H1 (cell line): ENCODE data around the gene HMCN1. TPM values are rescaled to one million over a fixed set of nuclear protein-coding genes. Genes with fewer than 3 reads are reported as not detected.

Experiments used
- CTCF ChIA-PET: fragments of 300-600 bp; sonication (Branson Sonifier 250); formaldehyde crosslinking; loops from one replicate; lab custom pipeline; 2021; ENCODE audit not compliant: partially characterized antibody; lab: Charles Lee
- POLR2A ChIA-PET: fragments of 300-600 bp; sonication (Branson Sonifier 250); formaldehyde crosslinking; loops from one replicate; lab custom pipeline; 2021; ENCODE audit warnings: inconsistent platforms; ENCODE audit not compliant: partially characterized antibody; lab: Charles Lee
- DNase-seq, 2 experiments: peaks; one replicate each; pipeline versions ENCODE4 v3.0.0 to v3.0.0-alpha.2; 2010 to 2022; ENCODE audit warnings: low spot score in 2 of 2, low read depth in 1 of 2, mixed read lengths in 1 of 2
- FAIRE-seq: peaks from 2 replicates; lab custom pipeline; 2011; peaks lifted over from hg19 to GRCh38; lab: Jason Lieb, UNC
- H2AFZ ChIP-seq: 2 replicates; pipeline ENCODE4 v1.8.1; 2012; ENCODE audit warnings: low read length, inconsistent platforms
- H2AK5ac ChIP-seq: 2 replicates; pipeline ENCODE4 v1.6.1; 2013; ENCODE audit warnings: low read depth, low read length
- H2BK120ac ChIP-seq: replicated peaks from 2 replicates; pipeline ENCODE3; 2013; ENCODE audit warnings: low read depth, low read length, inconsistent platforms
- H2BK12ac ChIP-seq: 2 replicates; pipeline ENCODE4 v1.6.1; 2013; ENCODE audit warnings: low read depth, low read length
- H2BK15ac ChIP-seq: 2 replicates; pipeline ENCODE4 v1.6.1; 2013; ENCODE audit warnings: low read length
- H2BK20ac ChIP-seq: 2 replicates; pipeline ENCODE4 v1.6.1; 2013; ENCODE audit warnings: low read length
- H2BK5ac ChIP-seq: 2 replicates; pipeline ENCODE4 v1.6.1; 2013; ENCODE audit warnings: low read depth, low read length
- H3K14ac ChIP-seq: 2 replicates; pipeline ENCODE4 v1.6.1; 2013; ENCODE audit warnings: inconsistent platforms; ENCODE audit not compliant: insufficient read length
- H3K18ac ChIP-seq: 2 replicates; pipeline ENCODE4 v1.6.1; 2013; ENCODE audit warnings: low read length; ENCODE audit errors: extremely low read depth
- H3K23ac ChIP-seq: 2 replicates; pipeline ENCODE4 v1.6.1; 2013; ENCODE audit warnings: inconsistent platforms; ENCODE audit not compliant: insufficient read length
- H3K23me2 ChIP-seq: 2 replicates; pipeline ENCODE4 v1.6.1; 2013; ENCODE audit warnings: low read depth, low read length
- H3K27ac ChIP-seq: 2 replicates; pipeline ENCODE4 v1.6.1; 2011; ENCODE audit warnings: low read depth, low read length, inconsistent platforms
- H3K27me3 ChIP-seq, 4 experiments: replicated peaks in 1 of 4; 1 replicate in 1 of 4; 2 replicates in 3 of 4; pipeline versions ENCODE4 v1.6.1 to v1.8.1; 2011 to 2013; ENCODE audit warnings: low read length in 3 of 4, mild to moderate bottlenecking in 3 of 4, inconsistent platforms in 2 of 4, mixed read lengths in 2 of 4, moderate library complexity in 1 of 4; ENCODE audit not compliant: control insufficient read depth in 3 of 4, insufficient read depth in 3 of 4; ENCODE audit errors: extremely low read depth in 1 of 4
- H3K36me3 ChIP-seq, 4 experiments: 2 replicates each; pipeline versions ENCODE4 v1.6.1 to v1.8.1; 2011 to 2013; ENCODE audit warnings: mild to moderate bottlenecking in 4 of 4, low read length in 3 of 4, moderate library complexity in 2 of 4, control low read depth in 1 of 4, inconsistent platforms in 1 of 4; ENCODE audit not compliant: insufficient read depth in 4 of 4, control insufficient read depth in 2 of 4
- H3K4ac ChIP-seq: replicated peaks from 2 replicates; pipeline ENCODE3; 2013; ENCODE audit warnings: low read length, low read depth, mixed read lengths, inconsistent platforms; ENCODE audit not compliant: insufficient read length
- H3K4me1 ChIP-seq, 4 experiments: replicated peaks in 1 of 4; 1 replicate in 1 of 4; 2 replicates in 3 of 4; pipeline versions ENCODE4 v1.6.1 to v1.8.1; 2011 to 2013; ENCODE audit warnings: low read length in 3 of 4, inconsistent platforms in 2 of 4, mixed read lengths in 1 of 4; ENCODE audit not compliant: insufficient read depth in 4 of 4, control insufficient read depth in 3 of 4
- H3K4me2 ChIP-seq, 2 experiments: 2 replicates each; pipeline versions ENCODE4 v1.6.1 to v1.8.1; 2011 to 2013; ENCODE audit warnings: low read depth in 2 of 2, low read length in 2 of 2, control low read depth in 1 of 2, inconsistent platforms in 1 of 2, mild to moderate bottlenecking in 1 of 2; ENCODE audit not compliant: insufficient read depth in 1 of 2
- H3K4me3 ChIP-seq, 4 experiments: fragments of 200-600, 300-600 bp in 1 of 4; sonication (generic), shearing (Covaris generic), sonication (Bioruptor Twin) in 1 of 4; 2 replicates each; pipeline versions ENCODE4 v1.5.1 to v1.8.1; 2011 to 2016; ENCODE audit warnings: low read length in 4 of 4, low read depth in 3 of 4, control low read depth in 2 of 4, inconsistent platforms in 2 of 4, mild to moderate bottlenecking in 2 of 4, mixed read lengths in 1 of 4, moderate library complexity in 1 of 4; ENCODE audit not compliant: insufficient read depth in 2 of 4; ENCODE audit errors: extremely low read depth in 1 of 4
- H3K56ac ChIP-seq: replicated peaks from 2 replicates; pipeline ENCODE3; 2013; ENCODE audit warnings: low read depth, mild to moderate bottlenecking, mixed read lengths, low read length, inconsistent platforms; ENCODE audit not compliant: insufficient read length
- H3K79me1 ChIP-seq: 2 replicates; pipeline ENCODE4 v1.6.1; 2013; ENCODE audit warnings: low read depth, low read length, control low read depth
- H3K79me2 ChIP-seq, 2 experiments: 2 replicates each; pipeline versions ENCODE4 v1.6.1 to v1.8.1; 2012 to 2013; ENCODE audit warnings: low read length in 2 of 2, mild to moderate bottlenecking in 2 of 2, inconsistent platforms in 1 of 2; ENCODE audit not compliant: insufficient read depth in 2 of 2, control insufficient read depth in 1 of 2
- H3K9ac ChIP-seq, 4 experiments: replicated peaks in 1 of 4; 1 replicate in 1 of 4; 2 replicates in 3 of 4; pipeline versions ENCODE4 v1.6.1 to v1.8.1; 2011 to 2013; ENCODE audit warnings: low read depth in 3 of 4, low read length in 3 of 4, control low read depth in 2 of 4, mild to moderate bottlenecking in 2 of 4, moderate library complexity in 2 of 4, inconsistent platforms in 1 of 4; ENCODE audit errors: extremely low read depth in 1 of 4
- H3K9me3 ChIP-seq, 2 experiments: 2 replicates each; pipeline versions ENCODE4 v1.6.1 to v1.8.1; 2012 to 2013; ENCODE audit warnings: mild to moderate bottlenecking in 2 of 2, moderate library complexity in 2 of 2, control low read depth in 1 of 2, inconsistent platforms in 1 of 2, low read depth in 1 of 2, low read length in 1 of 2, mixed read lengths in 1 of 2; ENCODE audit not compliant: insufficient read depth in 2 of 2
- H4K20me1 ChIP-seq, 2 experiments: replicated peaks in 1 of 2; 2 replicates each; pipeline versions ENCODE3 to v1.8.1; 2011 to 2013; ENCODE audit warnings: inconsistent platforms in 2 of 2, low read length in 2 of 2, mild to moderate bottlenecking in 1 of 2; ENCODE audit not compliant: insufficient read depth in 2 of 2, control insufficient read depth in 1 of 2
- H4K5ac ChIP-seq: 2 replicates; pipeline ENCODE4 v1.6.1; 2013; ENCODE audit warnings: low read length, low read depth, mixed read lengths, inconsistent platforms; ENCODE audit not compliant: insufficient read length
- H4K8ac ChIP-seq: 2 replicates; pipeline ENCODE4 v1.8.0; 2013; ENCODE audit warnings: mild to moderate bottlenecking, moderate library complexity, low read length, inconsistent platforms; ENCODE audit not compliant: insufficient read depth; ENCODE audit errors: extremely low read depth
- H4K91ac ChIP-seq: replicated peaks from 2 replicates; pipeline ENCODE3; 2013; ENCODE audit warnings: low read length, mixed read lengths, inconsistent platforms; ENCODE audit not compliant: insufficient read length
- CREB1 ChIP-seq: IDR thresholded peaks from 2 replicates; pipeline ENCODE4 v1.6.1; 2012; ENCODE audit warnings: inconsistent platforms
- KDM1A ChIP-seq: fragments of 200-600, 300-600 bp; sonication (generic); IDR thresholded peaks from 2 replicates; pipeline ENCODE4 v1.7.1; 2016; ENCODE audit warnings: mild to moderate bottlenecking, low read length, borderline replicate concordance
- KDM4A ChIP-seq: IDR thresholded peaks from one replicate; pipeline ENCODE4 v1.7.1; 2012; ENCODE audit warnings: low read depth, mild to moderate bottlenecking, moderate library complexity, low read length, inconsistent platforms; ENCODE audit not compliant: severe bottlenecking
- MAFK ChIP-seq: IDR thresholded peaks from 2 replicates; pipeline ENCODE4 v1.6.1; 2012; ENCODE audit warnings: low read depth, mild to moderate bottlenecking, improper control_type of control experiment, low read length
- NANOG ChIP-seq: IDR thresholded peaks from 2 replicates; pipeline ENCODE4 v1.6.1; 2011; ENCODE audit warnings: low read length, low read depth, mild to moderate bottlenecking, inconsistent platforms; ENCODE audit not compliant: insufficient read depth, poor library complexity, severe bottlenecking
- NRF1 ChIP-seq: IDR thresholded peaks from 2 replicates; pipeline ENCODE4 v1.6.1; 2011; ENCODE audit warnings: mild to moderate bottlenecking, low read depth, low read length, improper control_type of control experiment
- PHF8 ChIP-seq: fragments of 200-600 bp; sonication (generic); conservative IDR thresholded peaks from 2 replicates; pipeline ENCODE4 v1.7.1; 2012; ENCODE audit warnings: low read depth, mild to moderate bottlenecking, inconsistent platforms, low read length, moderate library complexity
- POLR2AphosphoS5 ChIP-seq: IDR thresholded peaks from 2 replicates; pipeline ENCODE4 v1.6.1; 2011; ENCODE audit warnings: low read depth, low read length
- RAD21 ChIP-seq, 2 experiments: IDR thresholded peaks in 1 of 2; conservative IDR thresholded peaks in 1 of 2; 2 replicates each; pipeline ENCODE4 v1.6.1; 2011; ENCODE audit warnings: low read depth in 2 of 2, low read length in 2 of 2, improper control_type of control experiment in 1 of 2, inconsistent platforms in 1 of 2, mild to moderate bottlenecking in 1 of 2, moderate library complexity in 1 of 2
- RBBP5 ChIP-seq: IDR thresholded peaks from 2 replicates; pipeline ENCODE4 v1.7.1; 2012; ENCODE audit warnings: low read depth, mild to moderate bottlenecking, inconsistent platforms, low read length, moderate library complexity, borderline replicate concordance
- RFX5 ChIP-seq: IDR thresholded peaks from 2 replicates; pipeline ENCODE4 v1.6.1; 2011; ENCODE audit warnings: low read depth, low read length, improper control_type of control experiment, borderline replicate concordance
- RXRA ChIP-seq: IDR thresholded peaks from 2 replicates; pipeline ENCODE4 v1.6.1; 2011; ENCODE audit warnings: low read depth, mild to moderate bottlenecking, low read length, moderate library complexity; ENCODE audit not compliant: insufficient read depth
- SIX5 ChIP-seq: IDR thresholded peaks from 2 replicates; pipeline ENCODE4 v1.6.1; 2011; ENCODE audit warnings: mild to moderate bottlenecking, low read depth, low read length
- SP2 ChIP-seq: IDR thresholded peaks from 2 replicates; pipeline ENCODE4 v1.6.1; 2012; ENCODE audit warnings: mild to moderate bottlenecking, low read length, inconsistent platforms
- SUZ12 ChIP-seq: fragments of 200-600 bp; sonication (generic); IDR thresholded peaks from 2 replicates; pipeline ENCODE4 v1.6.1; 2012; ENCODE audit warnings: mild to moderate bottlenecking, inconsistent platforms, low read length, moderate library complexity, mixed read lengths
- TBP ChIP-seq: IDR thresholded peaks from 2 replicates; pipeline ENCODE4 v1.6.1; 2011; ENCODE audit warnings: low read depth, low read length, improper control_type of control experiment
- polyA plus RNA-seq, 7 experiments: library from polyadenylated mRNA; depleted of rRNA in 3 of 7; stranded (reverse) in 5 of 7; unstranded in 2 of 7; fragments of >200 nt in 5 of 7; fragments of 200-250 nt in 2 of 7; gene quantifications; 1 replicate in 5 of 7; 2 replicates in 1 of 7; 4 replicates in 1 of 7; pipeline versions ENCODE4 v1.2.1 to v1.2.3, GENCODE V29; 2011 to 2013; ENCODE audit warnings: missing spikeins in 2 of 7, mixed read lengths in 2 of 7
- total RNA-seq: library from RNA; stranded (reverse); fragmentation: NEBNext Ultra II Directional; extraction: Animal tissue kit (Norgen Biotek cat#: 25700); gene quantifications from 2 replicates; pipeline ENCODE4 v1.2.1, GENCODE V29; 2021

Gene HMCN1
- total and polyA plus RNA-seq, 2 of the 8 experiments (the other 6 are each of a cell fraction or from before 2014, with no cell fraction given): 13.8 to 14.6 TPM

DNA sequence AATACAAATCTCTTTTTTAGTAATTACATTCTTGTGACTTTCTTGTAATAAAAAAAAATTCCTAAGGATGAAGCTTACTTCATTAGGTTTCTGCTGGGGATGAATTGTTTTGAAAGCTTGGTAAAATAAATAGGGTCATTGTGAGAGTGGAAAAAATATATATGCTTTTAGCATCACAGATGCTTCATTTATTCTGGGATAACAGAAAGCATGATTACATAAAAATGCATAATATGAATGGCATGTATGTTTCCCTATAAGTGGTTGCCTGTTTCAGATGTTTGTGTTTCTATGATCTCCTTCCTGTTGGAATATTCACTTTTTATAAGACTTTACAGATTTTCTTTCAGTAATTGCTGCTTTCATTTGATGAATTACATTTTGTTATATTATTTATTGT lies 42.3 kb downstream of the HMCN1 start:
- Histone ChIP-seq H3K18ac (no peak overlapping the region), H3K23me2 (peaks cover 2% of the 10 kb centered on the region; the same call in 1 of the 2 replicates), H3K9ac (no peak overlapping the region), H4K8ac (no peak overlapping the region), H3K4me3 (no peak overlapping the region), H3K79me1 (no peaks in the 10 kb centered on the region), H2AFZ (no peak overlapping the region), H2BK12ac (no peak overlapping the region), H2BK120ac (no peak overlapping the region), H2BK20ac (no peak overlapping the region), H4K20me1 (no peaks in the 10 kb centered on the region), H3K36me3 (no peaks in the 10 kb centered on the region), H3K14ac (no peak overlapping the region), H3K4me2 (no peak overlapping the region), H4K5ac (no peak overlapping the region), H3K4me1 (peaks cover 0 to 8% (median 2%) of the 10 kb centered on the region in 4 experiments; a peak in 3 of 7 replicates), H2BK5ac (no peak overlapping the region), H4K91ac (no peak overlapping the region), H3K56ac (no peak overlapping the region), H3K27ac (no peak overlapping the region), H3K9me3 (no peaks in the 10 kb centered on the region), H2AK5ac (no peak overlapping the region), H3K4ac (no peak overlapping the region), H3K27me3 (no peaks in the 10 kb centered on the region), H3K23ac (no peak overlapping the region), H2BK15ac (no peak overlapping the region), H3K79me2 (no peaks in the 10 kb centered on the region)
- ChIA-PET CTCF (interaction anchor here (0.7 to 1.3 kb wide), 3 partner anchors 34 to 181 kb away, joined by 3 to 5 read pairs (median 5); no protein-coding TSS in a partner anchor), POLR2A (no interaction called here)
- DNase-seq: no peak
- FAIRE-seq: no peak
- no peak for TF ChIP-seq POLR2AphosphoS5
- TF ChIP-seq SUZ12: no peak
- no peak for TF ChIP-seq KDM4A
- no peak for TF ChIP-seq SIX5
- no peak for TF ChIP-seq KDM1A
- TF ChIP-seq RAD21 (IDR thresholded peaks at IDR 0.05 in 1 of 2, conservative IDR thresholded peaks at IDR 0.05 in 1 of 2; ENCODE audit: low read depth in 2 of 2, low read length in 2 of 2): no peak
- TF ChIP-seq SP2: no peak
- no peak for TF ChIP-seq MAFK
- no peak for TF ChIP-seq NANOG
- no peak for TF ChIP-seq PHF8
- TF ChIP-seq RFX5: no peak
- no peak for TF ChIP-seq TBP
- no peak for TF ChIP-seq RXRA
- no peak for TF ChIP-seq CREB1
- no peak for TF ChIP-seq RBBP5
- TF ChIP-seq NRF1: no peak
